Measurements from ENCODE around the gene MISP. TPM values are rescaled to one million over a fixed set of nuclear protein-coding genes. Genes with fewer than 3 reads are reported as not detected.

MISP gene
- total RNA-seq, 1 donor from 2014 or later = not detected

DNA sequence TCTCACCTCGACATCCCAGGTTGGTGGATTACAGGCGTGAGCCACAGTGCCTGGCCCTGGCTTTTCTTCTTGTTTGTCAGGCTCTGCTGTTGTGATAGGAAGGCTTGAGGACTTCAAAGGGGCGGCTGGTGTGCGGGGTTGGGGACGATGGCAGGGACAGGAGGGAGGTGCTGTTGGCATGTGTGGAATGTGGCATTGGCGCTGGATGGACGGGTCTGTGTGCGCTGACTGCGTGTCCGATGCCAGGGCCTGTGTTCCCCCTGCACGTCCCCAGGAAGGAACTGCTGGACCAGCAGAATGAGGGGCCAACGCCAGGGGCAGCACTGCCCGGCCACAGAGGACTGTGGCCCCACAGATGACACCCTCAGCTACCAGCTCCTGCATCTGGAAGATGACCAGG lies 33.6 kb downstream of the MISP start:
- Histone ChIP-seq H3K27ac (ENCODE audit: low read depth, low read length) (no peak overlapping the region), H3K9me3 (ENCODE audit: control insufficient read depth in 3 of 3, low read length in 3 of 3) (no peaks in the 10 kb centered on the region), H3K27me3 (ENCODE audit: control insufficient read depth in 3 of 3, insufficient read depth in 3 of 3, low read length in 3 of 3) (peaks cover under 1 to 9% (median 7%) of the 10 kb centered on the region in 3 donors), H3K9ac (ENCODE audit: low read depth in 1 of 3, low read length in 3 of 3) (peak overlapping the region in 1 of 3 donors; percentile 8), H3K4me1 (ENCODE audit: control insufficient read depth in 3 of 3, insufficient read depth in 3 of 3, low read length in 3 of 3) (peaks cover 9 to 18% (median 17%) of the 10 kb centered on the region in 3 donors), H3K36me3 (ENCODE audit: control insufficient read depth in 3 of 3, insufficient read depth in 3 of 3, low read length in 3 of 3) (no peaks in the 10 kb centered on the region), H3K4me3 (ENCODE audit: low read length in 3 of 3) (no peak overlapping the region)

DNA sequence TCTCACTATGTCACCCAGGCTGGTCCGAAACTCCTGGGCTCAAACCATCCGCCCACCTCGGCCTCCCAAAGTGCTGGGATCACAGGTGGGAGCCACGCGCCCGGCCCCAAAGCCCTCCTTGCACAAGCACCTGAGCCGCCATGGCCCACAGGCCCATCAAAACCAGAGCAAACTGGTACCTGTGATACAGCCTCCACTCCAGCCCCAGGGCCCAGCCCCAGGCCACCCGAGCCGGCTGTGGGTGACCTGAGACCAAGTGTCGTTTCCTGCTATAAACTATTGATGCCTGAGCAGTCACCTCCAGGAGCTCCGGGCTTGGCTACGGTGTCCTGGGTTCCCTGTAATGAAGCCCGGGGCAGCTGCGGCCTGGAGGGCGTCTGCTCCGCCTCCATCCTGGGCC lies 36.6 kb downstream of the MISP start:
- Histone ChIP-seq H3K4me1 (ENCODE audit: control insufficient read depth in 3 of 3, insufficient read depth in 3 of 3, low read length in 3 of 3) (peaks cover 12 to 16% (median 15%) of the 10 kb centered on the region in 3 donors), H3K27me3 (ENCODE audit: control insufficient read depth in 3 of 3, insufficient read depth in 3 of 3, low read length in 3 of 3) (no peaks in the 10 kb centered on the region), H3K9ac (ENCODE audit: low read depth in 1 of 3, low read length in 3 of 3) (no peak overlapping the region), H3K9me3 (ENCODE audit: control insufficient read depth in 3 of 3, low read length in 3 of 3) (no peaks in the 10 kb centered on the region), H3K27ac (ENCODE audit: low read depth, low read length) (no peak overlapping the region), H3K36me3 (ENCODE audit: control insufficient read depth in 3 of 3, insufficient read depth in 3 of 3, low read length in 3 of 3) (no peaks in the 10 kb centered on the region), H3K4me3 (ENCODE audit: low read length in 3 of 3) (no peak overlapping the region)

DNA sequence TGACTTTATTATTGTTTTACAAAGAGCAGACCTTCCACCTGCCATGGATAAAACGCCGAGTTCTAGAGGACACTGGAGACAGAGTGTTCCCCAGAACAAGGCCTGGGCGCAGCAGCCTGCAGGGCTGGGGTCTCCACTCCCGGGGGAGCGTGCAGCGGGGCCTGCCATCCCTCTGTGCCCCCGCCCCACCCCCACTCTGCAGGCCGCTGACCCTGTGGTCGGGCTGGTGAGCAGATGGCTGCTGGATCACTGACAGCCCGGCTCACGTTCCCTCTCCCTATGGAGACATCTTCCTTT lies 37.7 kb downstream of the MISP start:
- H3K4me3 ChIP-seq (ENCODE audit: low read length in 3 of 3) = no peak overlapping the region

DNA sequence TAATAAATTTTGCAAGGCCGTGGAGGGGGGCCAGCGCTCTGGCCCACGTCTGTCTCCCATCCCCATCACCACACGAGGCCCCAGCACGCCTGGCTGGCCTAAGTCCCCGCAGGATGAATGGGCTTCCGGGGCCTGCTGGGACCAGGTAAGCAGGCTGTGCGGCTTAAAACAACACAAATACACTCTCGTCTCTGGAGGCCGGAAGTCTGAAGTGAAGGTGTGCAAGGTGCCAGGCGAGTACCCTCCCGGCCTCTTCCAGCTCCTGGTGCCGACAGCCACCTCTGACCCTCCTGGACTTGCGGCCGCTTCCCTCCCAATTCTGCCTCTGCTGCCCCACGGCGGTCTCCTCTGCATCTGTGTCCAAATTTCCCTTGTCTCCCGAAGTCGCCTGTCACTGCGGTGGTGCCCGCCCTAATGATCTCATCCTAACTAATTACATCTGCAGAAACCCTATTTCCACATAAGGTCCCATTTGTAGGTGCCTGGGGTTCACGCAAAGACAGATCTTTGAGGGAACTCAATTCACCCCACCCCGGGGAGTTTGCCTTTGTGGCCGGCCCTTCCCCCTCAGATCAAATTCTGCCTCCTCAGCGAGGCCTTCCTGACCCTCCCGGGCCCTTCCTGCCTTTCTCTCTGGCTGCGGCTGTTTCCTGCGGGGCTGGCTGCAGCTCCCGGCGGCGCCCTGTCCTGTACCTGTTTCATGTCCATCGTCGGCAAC lies 38.2 kb downstream of the MISP start:
- Histone ChIP-seq H3K4me1 (ENCODE audit: control insufficient read depth in 3 of 3, insufficient read depth in 3 of 3, low read length in 3 of 3) (peaks cover 10 to 17% (median 15%) of the 10 kb centered on the region in 3 donors), H3K36me3 (ENCODE audit: control insufficient read depth in 3 of 3, insufficient read depth in 3 of 3, low read length in 3 of 3) (no peaks in the 10 kb centered on the region), H3K27ac (ENCODE audit: low read depth, low read length) (peak overlapping the region; percentile 64), H3K9ac (ENCODE audit: low read depth in 1 of 3, low read length in 3 of 3) (peak overlapping the region in 1 of 3 donors; percentile 33), H3K9me3 (ENCODE audit: control insufficient read depth in 3 of 3, low read length in 3 of 3) (no peaks in the 10 kb centered on the region), H3K4me3 (ENCODE audit: low read length in 3 of 3) (peak overlapping the region in 1 of 3 donors; percentile 22), H3K27me3 (ENCODE audit: control insufficient read depth in 3 of 3, insufficient read depth in 3 of 3, low read length in 3 of 3) (no peaks in the 10 kb centered on the region)

More for the DNA sequence above, 37.7 kb downstream of the MISP start:
- Histone ChIP-seq H3K9ac (ENCODE audit: low read depth in 1 of 3, low read length in 3 of 3) (peak overlapping the region in 1 of 3 donors; percentile 33), H3K27ac (ENCODE audit: low read depth, low read length) (peak overlapping the region; percentile 64), H3K27me3 (ENCODE audit: control insufficient read depth in 3 of 3, insufficient read depth in 3 of 3, low read length in 3 of 3) (no peaks in the 10 kb centered on the region), H3K36me3 (ENCODE audit: control insufficient read depth in 3 of 3, insufficient read depth in 3 of 3, low read length in 3 of 3) (no peaks in the 10 kb centered on the region), H3K9me3 (ENCODE audit: control insufficient read depth in 3 of 3, low read length in 3 of 3) (no peaks in the 10 kb centered on the region), H3K4me1 (ENCODE audit: control insufficient read depth in 3 of 3, insufficient read depth in 3 of 3, low read length in 3 of 3) (peaks cover 10 to 17% (median 15%) of the 10 kb centered on the region in 3 donors)

DNA sequence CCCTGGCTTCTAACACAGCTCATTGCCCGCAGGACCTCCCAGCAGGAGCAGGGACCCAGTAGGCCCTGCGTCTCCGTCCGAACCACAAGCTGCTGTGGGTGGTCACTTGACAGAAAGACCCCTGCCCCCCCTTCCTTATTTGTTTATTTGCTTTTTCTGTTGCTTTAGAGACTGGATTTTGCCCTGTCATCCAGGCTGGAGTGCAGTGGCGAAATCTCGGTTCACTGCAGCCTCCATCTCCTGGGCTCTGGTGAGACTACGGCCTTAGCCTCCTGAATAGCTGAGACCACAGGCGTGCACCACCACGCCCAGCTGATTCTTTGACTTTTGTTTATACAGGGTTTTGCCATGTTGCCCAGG lies 38.8 kb downstream of the MISP start:
- Histone ChIP-seq H3K4me3 (ENCODE audit: low read length in 3 of 3) (no peak overlapping the region), H3K27me3 (ENCODE audit: control insufficient read depth in 3 of 3, insufficient read depth in 3 of 3, low read length in 3 of 3) (no peaks in the 10 kb centered on the region), H3K9me3 (ENCODE audit: control insufficient read depth in 3 of 3, low read length in 3 of 3) (no peaks in the 10 kb centered on the region), H3K9ac (ENCODE audit: low read depth in 1 of 3, low read length in 3 of 3) (peak overlapping the region in 1 of 3 donors; percentile 33), H3K4me1 (ENCODE audit: control insufficient read depth in 3 of 3, insufficient read depth in 3 of 3, low read length in 3 of 3) (peaks cover 10 to 15% (median 15%) of the 10 kb centered on the region in 3 donors), H3K36me3 (ENCODE audit: control insufficient read depth in 3 of 3, insufficient read depth in 3 of 3, low read length in 3 of 3) (no peaks in the 10 kb centered on the region), H3K27ac (ENCODE audit: low read depth, low read length) (peak overlapping the region; percentile 64)

DNA sequence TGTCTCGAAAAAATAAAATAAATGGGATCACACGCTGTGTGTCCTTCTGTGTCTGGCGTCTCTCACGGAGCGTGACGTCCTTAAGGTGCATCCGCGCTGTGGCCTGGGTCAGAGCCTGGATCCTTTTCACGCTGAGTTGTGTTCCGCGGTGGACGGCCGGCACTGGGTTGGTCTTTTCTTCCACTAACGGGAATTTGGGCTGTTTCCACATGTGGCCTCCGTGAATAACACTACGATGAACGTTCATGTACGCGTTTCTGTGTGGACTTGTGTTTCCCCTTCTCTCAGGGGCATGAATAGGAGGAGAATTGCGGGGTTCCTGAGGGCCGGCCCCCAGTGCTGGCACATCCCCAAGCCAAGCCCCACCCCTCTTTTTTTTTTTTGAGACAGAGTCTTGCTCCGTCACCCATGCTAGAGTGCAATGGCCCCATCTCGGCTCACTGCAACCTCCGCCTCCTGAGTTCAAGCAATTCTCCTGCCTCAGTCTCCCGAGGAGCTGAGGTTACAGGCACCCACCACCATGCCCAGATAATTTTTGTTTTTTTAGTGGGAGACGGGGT lies 40.2 kb downstream of the MISP start:
- Histone ChIP-seq H3K9ac (ENCODE audit: low read depth in 1 of 3, low read length in 3 of 3) (no peak overlapping the region), H3K9me3 (ENCODE audit: control insufficient read depth in 3 of 3, low read length in 3 of 3) (no peaks in the 10 kb centered on the region), H3K27ac (ENCODE audit: low read depth, low read length) (no peak overlapping the region), H3K4me3 (ENCODE audit: low read length in 3 of 3) (no peak overlapping the region), H3K27me3 (ENCODE audit: control insufficient read depth in 3 of 3, insufficient read depth in 3 of 3, low read length in 3 of 3) (no peaks in the 10 kb centered on the region), H3K4me1 (ENCODE audit: control insufficient read depth in 3 of 3, insufficient read depth in 3 of 3, low read length in 3 of 3) (peaks cover 20 to 27% (median 25%) of the 10 kb centered on the region in 3 donors), H3K36me3 (ENCODE audit: control insufficient read depth in 3 of 3, insufficient read depth in 3 of 3, low read length in 3 of 3) (no peaks in the 10 kb centered on the region)

DNA sequence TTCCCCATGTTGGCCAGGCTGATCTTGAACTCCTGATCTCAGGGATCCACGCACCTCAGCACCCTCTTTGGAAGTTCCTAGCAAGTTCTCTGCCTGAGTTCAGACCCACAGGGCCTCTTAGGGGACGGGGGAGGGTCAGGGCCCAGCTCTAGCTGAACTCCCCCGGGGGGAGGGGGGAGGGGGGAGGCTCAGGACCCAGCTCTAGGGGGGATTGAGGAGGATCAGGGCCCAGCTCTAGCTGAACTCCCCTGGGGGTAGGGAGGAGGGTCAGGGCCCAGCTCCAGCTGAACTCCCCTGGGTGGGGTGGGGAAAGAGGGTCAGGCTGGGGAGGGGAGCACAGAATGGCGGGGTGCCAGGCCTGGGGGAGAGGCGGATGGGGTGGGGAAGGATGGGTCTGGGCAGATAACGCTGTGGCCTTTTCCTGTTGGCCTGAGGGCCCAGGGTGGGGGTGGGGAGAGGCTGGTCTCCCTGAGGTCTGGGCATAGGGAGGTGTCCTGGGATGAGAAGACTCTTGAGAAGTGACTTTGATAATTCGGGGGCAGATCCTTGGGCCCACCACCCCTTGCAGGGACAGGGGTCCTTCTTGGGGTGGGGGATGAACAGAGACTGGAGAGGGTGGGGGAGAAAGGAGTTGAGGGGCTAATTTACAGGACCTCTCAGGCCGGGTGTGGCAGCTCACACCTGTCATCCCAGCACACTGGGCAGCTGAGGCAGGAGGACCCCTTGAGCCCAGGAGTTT lies 40.8 kb downstream of the MISP start:
- Histone ChIP-seq H3K27ac (ENCODE audit: low read depth, low read length) (no peak overlapping the region), H3K36me3 (ENCODE audit: control insufficient read depth in 3 of 3, insufficient read depth in 3 of 3, low read length in 3 of 3) (no peaks in the 10 kb centered on the region), H3K4me1 (ENCODE audit: control insufficient read depth in 3 of 3, insufficient read depth in 3 of 3, low read length in 3 of 3) (peaks cover 22 to 34% (median 27%) of the 10 kb centered on the region in 3 donors)

DNA sequence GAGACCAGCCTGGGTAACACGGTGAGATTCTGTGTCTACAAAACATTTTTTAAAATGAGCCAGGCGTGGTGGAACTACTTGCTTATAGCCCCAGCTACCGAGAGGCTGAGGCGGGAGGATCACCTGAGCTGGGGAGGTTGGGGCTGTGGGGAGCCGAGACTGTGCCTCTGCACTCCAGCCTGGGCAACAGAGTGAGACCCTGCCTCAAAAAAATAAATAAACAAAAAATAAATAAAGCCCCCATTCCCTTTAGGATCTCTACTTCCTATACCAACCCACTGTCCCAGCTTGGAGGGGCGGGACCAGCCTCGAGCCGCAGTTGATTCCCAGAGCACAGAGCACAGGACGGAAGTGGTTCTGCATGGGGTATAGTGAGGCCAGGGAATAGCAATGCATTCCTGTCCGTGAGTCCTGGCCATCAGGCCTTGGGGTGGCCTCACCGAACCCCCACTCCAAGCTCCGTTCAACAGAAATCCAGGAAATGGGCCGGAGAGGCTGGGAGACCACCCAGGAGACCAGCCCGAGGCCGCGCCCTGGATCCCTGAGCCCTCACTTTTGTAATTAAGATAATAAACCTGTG lies 41.5 kb downstream of the MISP start:
- no peak overlapping the region for H3K9ac ChIP-seq (ENCODE audit: low read depth in 1 of 3, low read length in 3 of 3)
- H3K27ac ChIP-seq (ENCODE audit: low read depth, low read length) = no peak overlapping the region
- no peak overlapping the region for H3K4me3 ChIP-seq (ENCODE audit: low read length in 3 of 3)
- no peaks in the 10 kb centered on the region for H3K27me3 ChIP-seq (ENCODE audit: control insufficient read depth in 3 of 3, insufficient read depth in 3 of 3, low read length in 3 of 3)
- H3K36me3 ChIP-seq (ENCODE audit: control insufficient read depth in 3 of 3, insufficient read depth in 3 of 3, low read length in 3 of 3) = no peaks in the 10 kb centered on the region
- no peaks in the 10 kb centered on the region for H3K9me3 ChIP-seq (ENCODE audit: control insufficient read depth in 3 of 3, low read length in 3 of 3)
- peaks cover 22 to 34% (median 27%) of the 10 kb centered on the region in 3 donors for H3K4me1 ChIP-seq (ENCODE audit: control insufficient read depth in 3 of 3, insufficient read depth in 3 of 3, low read length in 3 of 3)

More for the DNA sequence above, 40.8 kb downstream of the MISP start:
- Histone ChIP-seq H3K27me3 (ENCODE audit: control insufficient read depth in 3 of 3, insufficient read depth in 3 of 3, low read length in 3 of 3) (no peaks in the 10 kb centered on the region), H3K4me3 (ENCODE audit: low read length in 3 of 3) (no peak overlapping the region), H3K9me3 (ENCODE audit: control insufficient read depth in 3 of 3, low read length in 3 of 3) (no peaks in the 10 kb centered on the region), H3K9ac (ENCODE audit: low read depth in 1 of 3, low read length in 3 of 3) (no peak overlapping the region)

DNA sequence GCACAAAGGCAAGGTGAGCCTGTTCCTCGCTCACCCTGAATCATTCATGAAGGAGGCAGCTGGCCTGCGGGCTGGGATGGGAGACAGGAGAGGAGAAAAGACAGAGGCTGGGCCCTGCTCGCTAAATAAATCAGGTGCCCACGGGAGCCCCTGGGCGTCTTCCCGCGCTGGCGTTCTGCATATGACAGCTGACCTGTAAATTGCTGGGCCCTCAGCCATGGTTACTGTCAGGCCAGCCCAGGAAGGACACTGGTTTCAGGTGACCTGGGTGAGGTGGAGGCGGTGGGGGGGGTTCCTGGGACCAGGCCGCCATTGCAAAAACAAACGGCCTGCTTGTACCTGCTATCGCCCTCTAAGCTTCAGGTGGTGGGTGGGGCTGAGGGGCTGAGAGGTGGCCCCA lies 42.9 kb downstream of the MISP start:
- no peaks in the 10 kb centered on the region for H3K27me3 ChIP-seq (ENCODE audit: control insufficient read depth in 3 of 3, insufficient read depth in 3 of 3, low read length in 3 of 3)
- peaks cover 25 to 36% (median 32%) of the 10 kb centered on the region in 3 donors for H3K4me1 ChIP-seq (ENCODE audit: control insufficient read depth in 3 of 3, insufficient read depth in 3 of 3, low read length in 3 of 3)
- H3K36me3 ChIP-seq (ENCODE audit: control insufficient read depth in 3 of 3, insufficient read depth in 3 of 3, low read length in 3 of 3) = no peaks in the 10 kb centered on the region
- no peak overlapping the region for H3K4me3 ChIP-seq (ENCODE audit: low read length in 3 of 3)
- H3K9ac ChIP-seq (ENCODE audit: low read depth in 1 of 3, low read length in 3 of 3) = no peak overlapping the region
- H3K27ac ChIP-seq (ENCODE audit: low read depth, low read length) = no peak overlapping the region
- H3K9me3 ChIP-seq (ENCODE audit: control insufficient read depth in 3 of 3, low read length in 3 of 3) = no peaks in the 10 kb centered on the region

All from skeletal muscle tissue (tissue), 4 donors.